Measurements from ENCODE around the gene REG1B. TPM values are rescaled to one million over a fixed set of nuclear protein-coding genes. Genes with fewer than 3 reads are reported as not detected.

Gene REG1B
- total and polyA plus RNA-seq, 2 donors (not counting 3 experiments of a cell fraction or from before 2014, with no cell fraction given), result not detected

DNA sequence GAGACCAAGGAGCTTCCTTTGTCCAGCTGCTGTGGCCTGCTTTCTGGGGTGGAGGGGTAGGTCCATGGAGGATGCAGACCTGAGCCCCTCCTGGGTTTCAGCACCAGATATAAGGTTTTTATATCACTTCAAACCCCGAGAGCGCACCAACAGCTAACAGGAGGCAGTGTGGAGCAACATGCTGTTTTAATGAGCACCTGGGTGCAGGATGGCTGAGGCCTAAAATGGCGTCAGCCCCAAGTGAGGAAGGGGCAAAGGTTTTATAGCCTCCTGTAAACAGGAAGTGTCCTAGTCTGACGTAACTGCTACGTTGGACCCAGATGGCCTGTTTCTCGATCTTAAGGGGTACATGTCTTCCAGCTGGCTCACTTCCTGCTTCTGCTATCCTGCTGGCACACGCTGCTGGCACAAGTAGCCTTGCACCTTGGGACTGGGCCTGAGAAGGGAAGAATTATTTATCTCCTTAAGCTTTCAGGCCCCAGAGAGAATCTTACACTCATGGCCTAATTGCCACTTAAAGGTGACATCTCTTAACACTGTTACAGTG lies 11.4 kb upstream of the REG1B start:
- dilution Hi-C loops (cut with MboI; ENCODE audit: extremely low pct_ligation_motif_present, low sequenced_read_pairs) (no loop called here), intact Hi-C loops (cut with micrococcal nuclease) (no loop called here)
- H2AFZ ChIP-seq (ENCODE audit: low read depth, low read length), result no peak overlapping the region
- no peaks in the 10 kb centered on the region for H3K27me3 ChIP-seq (ENCODE audit: control insufficient read depth in 2 of 2, insufficient read depth in 2 of 2, low read length in 2 of 2)
- no TSS peak for BruUV-seq (replicated peaks)
- peaks cover 7% of the 10 kb centered on the region for H3K9me3 ChIP-seq (replicated peaks; ENCODE audit: control insufficient read depth, insufficient read depth, low read length)
- no peak for TF ChIP-seq POLR2AphosphoS5 (IDR thresholded peaks at IDR 0.05; ENCODE audit: insufficient read depth, low read depth, low read length)
- TF ChIP-seq GATA2 (IDR thresholded peaks at IDR 0.05; ENCODE audit: insufficient read depth, insufficient read length, low read depth, low read length), result no peak
- no peak for TF ChIP-seq POLR2A (IDR thresholded peaks at IDR 0.05; ENCODE audit: low read depth, low read length)
- TF ChIP-seq JUN (IDR thresholded peaks at IDR 0.05; ENCODE audit: borderline replicate concordance, insufficient read depth, insufficient read length, low read depth), result no peak
- DNase-seq (ENCODE audit: low read depth, low spot score), result no peak
- no peak overlapping the region for H3K4me2 ChIP-seq (ENCODE audit: insufficient read depth, low read length)
- no peak for FAIRE-seq
- H3K9me1 ChIP-seq (replicated peaks; ENCODE audit: control insufficient read depth, extremely low read depth, insufficient read depth, low read length), result no peaks in the 10 kb centered on the region
- ChIA-PET POLR2A (no interaction called here), CTCF (no interaction called here)
- no peaks in the 10 kb centered on the region for H3K4me1 ChIP-seq (ENCODE audit: control insufficient read depth, extremely low read depth, insufficient read depth, low read length)
- H4K20me1 ChIP-seq (replicated peaks; ENCODE audit: control insufficient read depth, extremely low read depth, insufficient read depth, low read length), result no peaks in the 10 kb centered on the region
- no peaks in the 10 kb centered on the region for H3K36me3 ChIP-seq (ENCODE audit: control insufficient read depth in 2 of 2, extremely low read depth in 1 of 2, insufficient read depth in 2 of 2, low read length in 2 of 2)
- H3K27ac ChIP-seq (ENCODE audit: insufficient read depth, low read depth, low read length), result no peak overlapping the region
- no peak overlapping the region for H3K9ac ChIP-seq (replicated peaks; ENCODE audit: extremely low read depth, insufficient read depth, low read length)
- no peaks in the 10 kb centered on the region for H3K79me2 ChIP-seq (ENCODE audit: control insufficient read depth, insufficient read depth, low read length)
- no peak overlapping the region for H3K4me3 ChIP-seq (replicated peaks in 1 of 3; ENCODE audit: insufficient read depth in 1 of 3, low read depth in 1 of 3, low read length in 3 of 3)

DNA sequence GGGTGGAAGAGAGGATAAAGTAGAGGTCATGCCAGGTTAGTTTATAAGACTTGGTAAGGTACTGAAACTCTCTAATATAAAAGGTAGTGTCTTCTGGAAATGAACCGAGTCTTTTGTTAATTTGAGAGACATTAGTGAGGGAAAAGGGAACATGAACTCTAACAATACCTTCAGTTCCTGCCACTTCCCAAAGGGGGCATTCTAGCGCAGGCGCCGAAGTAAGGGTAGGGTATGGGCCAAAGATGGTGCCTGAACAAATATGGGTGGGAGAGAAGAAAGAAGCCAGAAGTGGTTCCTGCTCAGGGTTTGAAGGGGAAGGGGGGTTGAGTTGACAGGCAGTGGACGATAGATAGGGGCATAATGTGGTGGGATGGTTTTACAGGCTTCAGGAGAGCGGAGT lies 10.1 kb upstream of the REG1B start:
- ChIA-PET POLR2A (no interaction called here), CTCF (no interaction called here)
- Histone ChIP-seq H3K4me3 (replicated peaks in 1 of 3; ENCODE audit: insufficient read depth in 1 of 3, low read depth in 1 of 3, low read length in 3 of 3) (no peak overlapping the region), H3K36me3 (ENCODE audit: control insufficient read depth in 2 of 2, extremely low read depth in 1 of 2, insufficient read depth in 2 of 2, low read length in 2 of 2) (no peaks in the 10 kb centered on the region), H3K9me1 (replicated peaks; ENCODE audit: control insufficient read depth, extremely low read depth, insufficient read depth, low read length) (no peaks in the 10 kb centered on the region), H2AFZ (ENCODE audit: low read depth, low read length) (no peak overlapping the region), H3K79me2 (ENCODE audit: control insufficient read depth, insufficient read depth, low read length) (no peaks in the 10 kb centered on the region), H3K4me1 (ENCODE audit: control insufficient read depth, extremely low read depth, insufficient read depth, low read length) (no peaks in the 10 kb centered on the region), H3K4me2 (ENCODE audit: insufficient read depth, low read length) (no peak overlapping the region), H3K9ac (replicated peaks; ENCODE audit: extremely low read depth, insufficient read depth, low read length) (no peak overlapping the region), H3K9me3 (replicated peaks; ENCODE audit: control insufficient read depth, insufficient read depth, low read length) (peaks cover 7% of the 10 kb centered on the region), H4K20me1 (replicated peaks; ENCODE audit: control insufficient read depth, extremely low read depth, insufficient read depth, low read length) (no peaks in the 10 kb centered on the region), H3K27me3 (ENCODE audit: control insufficient read depth in 2 of 2, insufficient read depth in 2 of 2, low read length in 2 of 2) (no peaks in the 10 kb centered on the region), H3K27ac (ENCODE audit: insufficient read depth, low read depth, low read length) (no peak overlapping the region)
- DNase-seq (ENCODE audit: low read depth, low spot score) (no peak), FAIRE-seq (no peak)
- BruUV-seq (replicated peaks), result no TSS peak
- dilution Hi-C loops (cut with MboI; ENCODE audit: extremely low pct_ligation_motif_present, low sequenced_read_pairs) (no loop called here), intact Hi-C loops (cut with micrococcal nuclease) (no loop called here)
- TF ChIP-seq, protein P1, sequence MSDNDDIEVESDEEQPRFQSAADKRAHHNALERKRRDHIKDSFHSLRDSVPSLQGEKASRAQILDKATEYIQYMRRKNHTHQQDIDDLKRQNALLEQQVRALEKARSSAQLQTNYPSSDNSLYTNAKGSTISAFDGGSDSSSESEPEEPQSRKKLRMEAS (IDR thresholded peaks at IDR 0.05; ENCODE audit: insufficient read depth, insufficient read length), result no peak
- TF ChIP-seq POLR2AphosphoS5 (IDR thresholded peaks at IDR 0.05; ENCODE audit: insufficient read depth, low read depth, low read length) (no peak), POLR2A (IDR thresholded peaks at IDR 0.05; ENCODE audit: low read depth, low read length) (no peak), EZH2 (IDR thresholded peaks at IDR 0.05; ENCODE audit: borderline replicate concordance, low read depth, low read length, severe bottlenecking) (no peak), MYC (IDR thresholded peaks at IDR 0.05; ENCODE audit: low read depth, low read length) (no peak), FOS (IDR thresholded peaks at IDR 0.05; ENCODE audit: borderline replicate concordance, insufficient read depth, low read length) (no peak), JUN (IDR thresholded peaks at IDR 0.05; ENCODE audit: borderline replicate concordance, insufficient read depth, insufficient read length, low read depth) (no peak), GATA2 (IDR thresholded peaks at IDR 0.05; ENCODE audit: insufficient read depth, insufficient read length, low read depth, low read length) (no peak)
- TF ChIP-seq, protein P2, sequence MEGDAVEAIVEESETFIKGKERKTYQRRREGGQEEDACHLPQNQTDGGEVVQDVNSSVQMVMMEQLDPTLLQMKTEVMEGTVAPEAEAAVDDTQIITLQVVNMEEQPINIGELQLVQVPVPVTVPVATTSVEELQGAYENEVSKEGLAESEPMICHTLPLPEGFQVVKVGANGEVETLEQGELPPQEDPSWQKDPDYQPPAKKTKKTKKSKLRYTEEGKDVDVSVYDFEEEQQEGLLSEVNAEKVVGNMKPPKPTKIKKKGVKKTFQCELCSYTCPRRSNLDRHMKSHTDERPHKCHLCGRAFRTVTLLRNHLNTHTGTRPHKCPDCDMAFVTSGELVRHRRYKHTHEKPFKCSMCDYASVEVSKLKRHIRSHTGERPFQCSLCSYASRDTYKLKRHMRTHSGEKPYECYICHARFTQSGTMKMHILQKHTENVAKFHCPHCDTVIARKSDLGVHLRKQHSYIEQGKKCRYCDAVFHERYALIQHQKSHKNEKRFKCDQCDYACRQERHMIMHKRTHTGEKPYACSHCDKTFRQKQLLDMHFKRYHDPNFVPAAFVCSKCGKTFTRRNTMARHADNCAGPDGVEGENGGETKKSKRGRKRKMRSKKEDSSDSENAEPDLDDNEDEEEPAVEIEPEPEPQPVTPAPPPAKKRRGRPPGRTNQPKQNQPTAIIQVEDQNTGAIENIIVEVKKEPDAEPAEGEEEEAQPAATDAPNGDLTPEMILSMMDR (IDR thresholded peaks at IDR 0.05; ENCODE audit: extremely low read depth in 1 of 2, insufficient read depth in 1 of 2, low read depth in 1 of 2, low read length in 2 of 2), result no peak
